ENCODE results near the gene CYP27A1. TPM values are rescaled to one million over a fixed set of nuclear protein-coding genes. Genes with fewer than 3 reads are reported as not detected.

The CYP27A1 gene
- total and polyA plus RNA-seq, 4 donors = 38.3 to 110 (median 77.1) TPM

DNA sequence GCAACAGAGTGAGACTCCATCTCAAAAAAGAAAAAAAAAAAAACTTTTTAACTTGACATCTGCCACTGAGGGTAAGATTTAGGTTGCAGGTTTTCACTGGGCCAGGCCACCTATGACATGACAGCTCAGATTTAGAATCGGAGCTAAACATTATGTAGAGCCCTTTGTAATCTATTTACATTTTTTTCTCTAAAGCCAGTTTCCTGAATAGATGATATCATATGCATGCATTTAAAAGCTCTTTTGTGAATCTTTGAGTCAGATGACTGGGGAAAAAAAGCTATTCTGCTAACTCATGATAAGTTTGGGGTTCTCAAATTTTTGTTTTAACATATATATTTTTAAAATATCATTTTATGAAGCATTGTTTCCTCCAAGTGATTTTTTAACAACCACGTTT, 28.3 kb downstream of the CYP27A1 start:
- TF ChIP-seq, protein P1, sequence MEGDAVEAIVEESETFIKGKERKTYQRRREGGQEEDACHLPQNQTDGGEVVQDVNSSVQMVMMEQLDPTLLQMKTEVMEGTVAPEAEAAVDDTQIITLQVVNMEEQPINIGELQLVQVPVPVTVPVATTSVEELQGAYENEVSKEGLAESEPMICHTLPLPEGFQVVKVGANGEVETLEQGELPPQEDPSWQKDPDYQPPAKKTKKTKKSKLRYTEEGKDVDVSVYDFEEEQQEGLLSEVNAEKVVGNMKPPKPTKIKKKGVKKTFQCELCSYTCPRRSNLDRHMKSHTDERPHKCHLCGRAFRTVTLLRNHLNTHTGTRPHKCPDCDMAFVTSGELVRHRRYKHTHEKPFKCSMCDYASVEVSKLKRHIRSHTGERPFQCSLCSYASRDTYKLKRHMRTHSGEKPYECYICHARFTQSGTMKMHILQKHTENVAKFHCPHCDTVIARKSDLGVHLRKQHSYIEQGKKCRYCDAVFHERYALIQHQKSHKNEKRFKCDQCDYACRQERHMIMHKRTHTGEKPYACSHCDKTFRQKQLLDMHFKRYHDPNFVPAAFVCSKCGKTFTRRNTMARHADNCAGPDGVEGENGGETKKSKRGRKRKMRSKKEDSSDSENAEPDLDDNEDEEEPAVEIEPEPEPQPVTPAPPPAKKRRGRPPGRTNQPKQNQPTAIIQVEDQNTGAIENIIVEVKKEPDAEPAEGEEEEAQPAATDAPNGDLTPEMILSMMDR (IDR thresholded peaks at IDR 0.05; ENCODE audit: control extremely low read depth, extremely low read depth) = no peak
- Histone ChIP-seq H3K4me1 (ENCODE audit: control insufficient read depth in 5 of 5, insufficient read depth in 5 of 5, low read length in 5 of 5) (peaks cover 0 to 10% (median 0%) of the 10 kb centered on the region in 5 donors), H3K4me3 (no peak overlapping the region), H3K36me3 (ENCODE audit: control insufficient read depth in 4 of 4, insufficient read depth in 4 of 4, low read length in 4 of 4) (peaks cover 0 to 24% (median 18%) of the 10 kb centered on the region in 4 donors), H3K27ac (ENCODE audit: low read depth in 1 of 2, low read length in 1 of 2) (no peak overlapping the region), H3K27me3 (ENCODE audit: control insufficient read depth in 3 of 3, insufficient read depth in 3 of 3, low read length in 2 of 3) (no peaks in the 10 kb centered on the region), H3K9me3 (ENCODE audit: control insufficient read depth in 4 of 4, insufficient read depth in 3 of 4, low read length in 3 of 4) (no peaks in the 10 kb centered on the region), H3K9ac (ENCODE audit: insufficient read depth in 1 of 2, low read length in 2 of 2) (no peak overlapping the region)
- ATAC-seq (ENCODE audit: insufficient read depth, low FRiP score) = no peak
- DNase-seq = no peak
- 66 to 69% methylated on average over 2 of the region's 2 CpGs for WGBS, 2 donors

DNA sequence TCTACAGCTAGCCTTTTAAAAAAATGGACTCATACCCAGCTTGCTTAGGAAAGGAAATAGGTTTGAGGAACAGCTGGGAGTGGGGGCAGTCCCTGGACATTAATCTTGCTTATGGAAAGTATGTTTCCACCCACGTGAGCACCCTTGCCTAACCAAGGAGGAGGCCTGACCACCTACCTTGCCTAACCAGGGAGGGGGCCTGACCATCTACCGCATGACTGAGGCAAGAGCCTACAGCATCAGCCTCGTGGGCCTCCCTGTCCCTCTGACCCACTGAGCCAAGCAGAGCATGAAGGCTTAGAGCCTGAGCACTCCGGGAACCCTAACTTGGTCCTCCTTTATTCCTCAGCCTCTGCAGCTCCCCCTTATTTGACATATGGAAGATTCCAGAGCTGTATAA, 29.4 kb downstream of the CYP27A1 start:
- H3K27ac ChIP-seq (ENCODE audit: low read depth in 1 of 2, low read length in 1 of 2) = no peak overlapping the region
- H3K9ac ChIP-seq (ENCODE audit: insufficient read depth in 1 of 2, low read length in 2 of 2) = no peak overlapping the region
- H3K4me3 ChIP-seq = no peak overlapping the region
- peaks cover 0 to 29% (median 24%) of the 10 kb centered on the region in 4 donors for H3K36me3 ChIP-seq (ENCODE audit: control insufficient read depth in 4 of 4, insufficient read depth in 4 of 4, low read length in 4 of 4)
- no peaks in the 10 kb centered on the region for H3K27me3 ChIP-seq (ENCODE audit: control insufficient read depth in 3 of 3, insufficient read depth in 3 of 3, low read length in 2 of 3)
- TF ChIP-seq, protein P1 (IDR thresholded peaks at IDR 0.05; ENCODE audit: control extremely low read depth, extremely low read depth) = no peak
- 45 to 71% methylated on average over 4 of the region's 4 CpGs for WGBS, 2 donors
- no peaks in the 10 kb centered on the region for H3K9me3 ChIP-seq (ENCODE audit: control insufficient read depth in 4 of 4, insufficient read depth in 3 of 4, low read length in 3 of 4)
- ATAC-seq (ENCODE audit: insufficient read depth, low FRiP score) (no peak), DNase-seq (no peak)
- peaks cover 0 to under 1% (median 0%) of the 10 kb centered on the region in 5 donors for H3K4me1 ChIP-seq (ENCODE audit: control insufficient read depth in 5 of 5, insufficient read depth in 5 of 5, low read length in 5 of 5)

DNA sequence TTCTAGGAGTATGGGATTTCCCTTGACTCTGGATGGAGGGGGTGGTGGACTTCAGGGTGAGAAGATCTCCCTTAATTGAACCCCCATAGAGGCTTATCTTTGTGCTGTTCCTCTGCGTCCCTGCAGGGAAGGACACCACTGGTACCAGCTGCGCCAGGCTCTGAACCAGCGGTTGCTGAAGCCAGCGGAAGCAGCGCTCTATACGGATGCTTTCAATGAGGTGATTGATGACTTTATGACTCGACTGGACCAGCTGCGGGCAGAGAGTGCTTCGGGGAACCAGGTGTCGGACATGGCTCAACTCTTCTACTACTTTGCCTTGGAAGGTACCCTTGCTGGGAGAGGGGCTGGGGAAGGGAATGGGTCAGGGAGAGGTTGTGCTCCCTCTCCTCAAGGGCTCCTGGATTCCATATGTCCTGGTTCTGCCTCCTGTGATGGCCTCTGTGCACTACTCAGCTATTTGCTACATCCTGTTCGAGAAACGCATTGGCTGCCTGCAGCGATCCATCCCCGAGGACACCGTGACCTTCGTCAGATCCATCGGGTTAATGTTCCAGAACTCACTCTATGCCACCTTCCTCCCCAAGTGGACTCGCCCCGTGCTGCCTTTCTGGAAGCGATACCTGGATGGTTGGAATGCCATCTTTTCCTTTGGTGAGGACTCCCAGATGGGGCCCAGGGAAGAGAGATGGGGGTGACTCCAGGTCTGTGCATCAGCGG, 30.3 kb downstream of the CYP27A1 start:
- ATAC-seq (ENCODE audit: insufficient read depth, low FRiP score) = no peak
- H3K4me1 ChIP-seq (ENCODE audit: control insufficient read depth in 5 of 5, insufficient read depth in 5 of 5, low read length in 5 of 5) = no peaks in the 10 kb centered on the region
- H3K9ac ChIP-seq (ENCODE audit: insufficient read depth in 1 of 2, low read length in 2 of 2) = no peak overlapping the region
- no peak overlapping the region for H3K27ac ChIP-seq (ENCODE audit: low read depth in 1 of 2, low read length in 1 of 2)
- TF ChIP-seq, protein P1 (IDR thresholded peaks at IDR 0.05; ENCODE audit: control extremely low read depth, extremely low read depth) = no peak
- no peaks in the 10 kb centered on the region for H3K27me3 ChIP-seq (ENCODE audit: control insufficient read depth in 3 of 3, insufficient read depth in 3 of 3, low read length in 2 of 3)
- DNase-seq = no peak
- peaks cover 0 to 33% (median 25%) of the 10 kb centered on the region in 4 donors for H3K36me3 ChIP-seq (ENCODE audit: control insufficient read depth in 4 of 4, insufficient read depth in 4 of 4, low read length in 4 of 4)
- H3K4me3 ChIP-seq = no peak overlapping the region
- 95 to 96% methylated on average over 21 of the region's 21 CpGs for WGBS, 2 donors
- no peaks in the 10 kb centered on the region for H3K9me3 ChIP-seq (ENCODE audit: control insufficient read depth in 4 of 4, insufficient read depth in 3 of 4, low read length in 3 of 4)

All from lung (tissue), 12 donors.